Mesendoderm (in vitro differentiated cells): Measurements from ENCODE around the gene PTPN11.

Experiments
- DNase-seq: peaks from one replicate; pipeline ENCODE4 v3.0.0; 2013
- H2AK5ac ChIP-seq: 2 replicates; pipeline ENCODE4 v1.6.1; 2013; ENCODE audit warnings: low read length, inconsistent platforms
- H2BK120ac ChIP-seq: 2 replicates; pipeline ENCODE4 v1.6.1; 2013; ENCODE audit warnings: low read depth, mild to moderate bottlenecking, low read length, moderate library complexity, mixed read lengths
- H2BK15ac ChIP-seq: replicated peaks from 2 replicates; pipeline ENCODE4 v1.6.1; 2013; ENCODE audit warnings: low read depth, mild to moderate bottlenecking, moderate library complexity
- H2BK5ac ChIP-seq: 2 replicates; pipeline ENCODE4 v1.6.1; 2013; ENCODE audit warnings: low read length, inconsistent platforms
- H3K18ac ChIP-seq: 2 replicates; pipeline ENCODE4 v1.6.1; 2013; ENCODE audit warnings: mild to moderate bottlenecking, low read length, mixed read lengths
- H3K23ac ChIP-seq: one replicate; pipeline ENCODE4 v1.6.1; 2013; ENCODE audit warnings: low read length
- H3K27ac ChIP-seq: 2 replicates; pipeline ENCODE4 v1.5.1; 2013; ENCODE audit warnings: low read depth, mild to moderate bottlenecking, inconsistent platforms, low read length, moderate library complexity
- H3K27me3 ChIP-seq: 2 replicates; pipeline ENCODE4 v1.6.1; 2013; ENCODE audit warnings: low read length, control low read depth, mild to moderate bottlenecking, inconsistent platforms; ENCODE audit not compliant: insufficient read depth, poor library complexity
- H3K36me3 ChIP-seq: 2 replicates; pipeline ENCODE4 v1.6.1; 2013; ENCODE audit warnings: low read length, inconsistent platforms; ENCODE audit not compliant: control insufficient read depth, insufficient read depth
- H3K4ac ChIP-seq: one replicate; pipeline ENCODE4 v1.6.1; 2013; ENCODE audit warnings: low read depth, mild to moderate bottlenecking, low read length, moderate library complexity
- H3K4me1 ChIP-seq: 2 replicates; pipeline ENCODE4 v1.6.1; 2013; ENCODE audit warnings: low read depth, low read length, inconsistent platforms; ENCODE audit not compliant: control insufficient read depth
- H3K4me2 ChIP-seq: 2 replicates; pipeline ENCODE4 v1.6.1; 2013; ENCODE audit warnings: low read length
- H3K4me3 ChIP-seq: 2 replicates; pipeline ENCODE4 v1.5.1; 2013; ENCODE audit warnings: mild to moderate bottlenecking, low read length
- H3K56ac ChIP-seq: one replicate; pipeline ENCODE4 v1.6.1; 2013; ENCODE audit warnings: low read length
- H3K79me1 ChIP-seq: 2 replicates; pipeline ENCODE4 v1.6.1; 2013; ENCODE audit warnings: low read length, inconsistent platforms
- H3K79me2 ChIP-seq: 2 replicates; pipeline ENCODE4 v1.6.1; 2013; ENCODE audit warnings: mild to moderate bottlenecking, low read length; ENCODE audit not compliant: control insufficient read depth, insufficient read depth
- H3K9ac ChIP-seq: 2 replicates; pipeline ENCODE4 v1.6.1; 2013; ENCODE audit warnings: low read length, inconsistent platforms
- H4K5ac ChIP-seq: one replicate; pipeline ENCODE4 v1.6.1; 2013; ENCODE audit warnings: low read length
- H4K8ac ChIP-seq: one replicate; pipeline ENCODE4 v1.6.1; 2013; ENCODE audit warnings: low read depth, mild to moderate bottlenecking, control low read depth, low read length, moderate library complexity
- whole genome bisulfite sequencing: extraction: QIAGEN DNeasy Blood & Tissue Kit; methylation state at CpG from one replicate; pipeline ENCODE4 v1.1.7; 2013; ENCODE audit warnings: low lambda C conversion rate, missing lambda C conversion rate; ENCODE audit not compliant: insufficient coverage; ENCODE audit errors: extremely low coverage; 5-methylcytosine and 5-hydroxymethylcytosine counted together

Gene PTPN11

GRCh38 chr12:112535637-112536366 lies 117.1 kb downstream of the PTPN11 start:
- Histone ChIP-seq H3K27ac (no peak overlapping the region), H2BK15ac (no peak overlapping the region), H3K36me3 (no peaks in the 10 kb centered on the region), H3K79me2 (no peaks in the 10 kb centered on the region), H3K4me1 (no peaks in the 10 kb centered on the region), H3K4me2 (no peak overlapping the region), H3K23ac (no peak overlapping the region), H3K18ac (no peak overlapping the region), H3K27me3 (no peaks in the 10 kb centered on the region), H3K9ac (no peak overlapping the region), H4K8ac (no peak overlapping the region), H2AK5ac (no peak overlapping the region), H3K56ac (no peak overlapping the region), H2BK5ac (no peak overlapping the region), H3K4ac (no peak overlapping the region), H3K4me3 (no peak overlapping the region), H2BK120ac (no peak overlapping the region), H3K79me1 (no peaks in the 10 kb centered on the region), H4K5ac (no peak overlapping the region)
- DNase-seq, result no peak
- no CpG with 5 or more reads among the region's 6 CpGs for WGBS

DNA sequence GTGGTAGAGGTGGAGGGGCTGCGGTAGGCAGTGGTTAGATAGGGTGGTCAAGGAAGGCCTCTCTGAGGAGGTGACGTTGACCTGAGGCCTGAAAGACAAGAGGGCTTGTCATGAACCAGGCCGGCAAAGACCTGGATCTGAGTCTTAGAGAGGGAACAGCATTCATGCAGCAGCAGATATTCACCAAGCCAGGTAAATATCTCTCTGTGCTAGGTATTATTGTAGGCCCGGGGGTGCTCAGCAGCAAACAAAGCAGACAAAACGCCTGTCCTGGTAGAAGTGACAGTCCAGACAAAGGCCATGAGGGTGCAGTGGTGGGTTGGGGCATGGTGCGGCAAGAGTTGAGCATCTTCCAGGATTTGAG lies 117.6 kb downstream of the PTPN11 start:
- no CpG with 5 or more reads among the region's 6 CpGs for WGBS
- no peak overlapping the region for H3K9ac ChIP-seq
- H3K27me3 ChIP-seq, result no peaks in the 10 kb centered on the region
- H3K23ac ChIP-seq, result no peak overlapping the region
- no peak overlapping the region for H3K4ac ChIP-seq
- H2BK15ac ChIP-seq, result no peak overlapping the region
- H3K56ac ChIP-seq, result no peak overlapping the region
- no peaks in the 10 kb centered on the region for H3K36me3 ChIP-seq
- H2BK5ac ChIP-seq, result no peak overlapping the region
- H4K8ac ChIP-seq, result no peak overlapping the region
- H3K18ac ChIP-seq, result no peak overlapping the region
- H3K4me2 ChIP-seq, result no peak overlapping the region
- no peak overlapping the region for H3K27ac ChIP-seq
- no peaks in the 10 kb centered on the region for H3K4me1 ChIP-seq
- H3K79me1 ChIP-seq, result no peaks in the 10 kb centered on the region
- H4K5ac ChIP-seq, result no peak overlapping the region
- H2AK5ac ChIP-seq, result no peak overlapping the region
- no peak overlapping the region for H3K4me3 ChIP-seq
- no peak for DNase-seq
- H2BK120ac ChIP-seq, result no peak overlapping the region
- H3K79me2 ChIP-seq, result no peaks in the 10 kb centered on the region

DNA sequence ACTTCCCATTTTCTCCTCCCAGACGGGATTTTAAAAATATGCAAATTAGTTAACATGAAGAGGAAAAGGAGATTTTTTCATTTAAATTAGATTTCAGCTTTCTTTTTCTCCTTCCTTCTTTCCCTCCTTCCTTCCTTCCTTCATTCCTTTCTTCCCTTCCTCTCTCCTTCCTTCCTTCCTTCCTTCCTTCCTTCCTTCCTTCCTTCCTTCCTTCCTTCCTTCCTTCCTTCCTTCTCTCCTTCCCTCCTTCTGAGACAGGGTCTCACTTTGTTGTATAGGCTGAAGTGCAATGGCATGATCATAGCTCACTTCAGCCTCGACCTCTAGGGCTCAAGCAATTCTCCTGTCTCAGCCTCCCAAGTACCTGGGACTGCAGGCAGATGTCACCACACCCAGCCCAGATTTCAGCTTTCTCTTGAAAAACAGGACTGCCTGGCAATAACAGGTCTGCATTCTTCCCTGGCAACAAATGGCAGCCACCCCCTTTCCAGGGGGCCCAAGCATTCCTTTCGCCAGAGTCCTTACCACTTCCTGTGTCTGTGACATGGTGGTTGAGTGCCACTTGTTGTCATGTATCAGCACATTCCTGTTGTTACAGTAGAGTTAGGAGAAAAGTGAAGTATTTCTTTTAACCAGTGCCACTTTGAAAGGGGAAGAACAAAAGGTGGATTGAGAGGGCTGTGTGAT lies 119.1 kb downstream of the PTPN11 start:
- H2AK5ac ChIP-seq, result no peak overlapping the region
- no peak overlapping the region for H4K5ac ChIP-seq
- no peak overlapping the region for H3K9ac ChIP-seq
- H2BK15ac ChIP-seq, result no peak overlapping the region
- no peaks in the 10 kb centered on the region for H3K4me1 ChIP-seq
- no peak overlapping the region for H3K4ac ChIP-seq
- H2BK5ac ChIP-seq, result no peak overlapping the region
- H4K8ac ChIP-seq, result no peak overlapping the region
- no peak overlapping the region for H2BK120ac ChIP-seq
- H3K4me3 ChIP-seq, result no peak overlapping the region
- no peaks in the 10 kb centered on the region for H3K79me2 ChIP-seq
- no CpG with 5 or more reads among the region's 3 CpGs for WGBS
- peak; percentile 97 for DNase-seq
- no peaks in the 10 kb centered on the region for H3K27me3 ChIP-seq
- no peak overlapping the region for H3K18ac ChIP-seq
- H3K23ac ChIP-seq, result no peak overlapping the region
- peak overlapping the region; percentile 64 for H3K56ac ChIP-seq
- H3K27ac ChIP-seq, result no peak overlapping the region
- no peak overlapping the region for H3K4me2 ChIP-seq
- no peaks in the 10 kb centered on the region for H3K36me3 ChIP-seq
- H3K79me1 ChIP-seq, result no peaks in the 10 kb centered on the region

DNA sequence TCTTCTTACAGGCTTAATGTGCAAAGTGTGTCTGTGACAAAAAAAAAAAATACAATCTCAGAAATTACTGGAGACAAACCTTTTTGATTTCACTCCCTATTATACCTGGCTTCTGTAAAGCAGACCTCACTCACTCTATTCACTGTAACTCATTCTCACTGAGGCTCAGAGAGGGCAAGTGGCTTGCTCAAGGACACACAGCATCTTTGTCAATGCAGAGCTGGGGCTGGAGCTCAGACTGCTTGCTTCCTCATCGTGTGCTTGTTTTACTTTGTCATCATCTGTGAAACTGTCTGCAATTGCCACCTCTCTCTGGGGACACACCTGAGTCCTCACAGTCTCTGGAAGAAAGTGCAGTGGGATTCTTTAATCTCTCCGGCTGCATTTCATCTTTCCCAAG lies 120.0 kb downstream of the PTPN11 start:
- Histone ChIP-seq H3K23ac (no peak overlapping the region), H3K9ac (no peak overlapping the region), H3K27ac (no peak overlapping the region), H3K4me3 (no peak overlapping the region), H3K4ac (no peak overlapping the region), H2BK15ac (no peak overlapping the region), H3K56ac (no peak overlapping the region), H3K18ac (no peak overlapping the region), H3K4me1 (no peaks in the 10 kb centered on the region), H2AK5ac (no peak overlapping the region), H3K4me2 (no peak overlapping the region), H2BK5ac (no peak overlapping the region), H2BK120ac (no peak overlapping the region), H4K8ac (no peak overlapping the region), H4K5ac (no peak overlapping the region), H3K79me1 (no peaks in the 10 kb centered on the region), H3K79me2 (no peaks in the 10 kb centered on the region), H3K27me3 (no peaks in the 10 kb centered on the region), H3K36me3 (no peaks in the 10 kb centered on the region)
- no peak for DNase-seq
- WGBS, result no CpG with 5 or more reads among the region's 2 CpGs

DNA sequence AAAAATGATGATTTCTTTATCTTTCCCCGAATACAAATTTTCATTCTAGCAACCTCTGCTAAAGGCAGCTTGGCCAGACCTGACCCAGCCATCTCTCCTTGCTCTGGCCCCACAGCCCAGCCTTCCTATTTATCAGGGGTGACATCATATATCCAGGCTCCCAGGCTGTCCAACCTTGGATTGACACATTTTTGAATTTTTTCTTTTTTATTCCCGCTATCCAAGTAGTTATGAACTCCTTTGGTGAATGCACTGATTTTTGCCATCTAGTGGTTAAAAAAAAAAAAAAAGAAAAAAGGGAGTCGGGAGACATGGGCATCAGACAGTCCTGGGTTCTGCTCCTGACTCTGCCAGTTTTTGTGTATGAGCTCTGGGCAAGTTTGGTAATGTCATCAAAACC lies 120.5 kb downstream of the PTPN11 start:
- no peak overlapping the region for H3K4me2 ChIP-seq
- no peak overlapping the region for H2BK120ac ChIP-seq
- H3K27ac ChIP-seq, result no peak overlapping the region
- no peak overlapping the region for H4K5ac ChIP-seq
- H3K23ac ChIP-seq, result no peak overlapping the region
- DNase-seq, result no peak
- WGBS, result no CpG with 5 or more reads among the region's 3 CpGs
- H3K4ac ChIP-seq, result no peak overlapping the region
- no peaks in the 10 kb centered on the region for H3K4me1 ChIP-seq
- no peak overlapping the region for H2AK5ac ChIP-seq
- no peak overlapping the region for H4K8ac ChIP-seq
- no peak overlapping the region for H2BK5ac ChIP-seq
- no peak overlapping the region for H3K56ac ChIP-seq
- no peaks in the 10 kb centered on the region for H3K79me2 ChIP-seq
- H3K79me1 ChIP-seq, result no peaks in the 10 kb centered on the region
- no peak overlapping the region for H3K4me3 ChIP-seq
- H3K36me3 ChIP-seq, result no peaks in the 10 kb centered on the region
- no peak overlapping the region for H2BK15ac ChIP-seq
- H3K27me3 ChIP-seq, result no peaks in the 10 kb centered on the region
- H3K9ac ChIP-seq, result no peak overlapping the region
- H3K18ac ChIP-seq, result no peak overlapping the region
